Stimulated activated CD4-positive, alpha-beta T cell treated with anti-CD3 and anti-CD28 coated beads, Interleukin-2, amount 100 ng/mL, for 24 hours (primary cell): ENCODE results near the gene CAMK2A.

Source experiments
- DNase-seq, 2 donors: peaks; one replicate each; pipeline ENCODE4 v3.0.0-alpha.2; 2020

CAMK2A gene

GRCh38 chr5:150289551-150290390 lies at the start of gene CAMK2A:
Gene CAMK2A (minus strand): TSS chr5:150289773. CDS start chr5:150289625, 148 bp downstream.
- DNase-seq: no peak

- DNase-seq: no peak
These were observed 49.6 kb upstream of the CAMK2A start for GRCh38 chr5:150339165-150339564.

GRCh38 chr5:150338546-150338945 lies 49.0 kb upstream of the CAMK2A start:
- DNase-seq: no peak

GRCh38 chr5:150335778-150336177 lies 46.2 kb upstream of the CAMK2A start:
- DNase-seq: no peak

- no peak for DNase-seq
These were observed 43.8 kb upstream of the CAMK2A start for GRCh38 chr5:150333400-150333799.

- DNase-seq: no peak
These were observed 40.6 kb upstream of the CAMK2A start for GRCh38 chr5:150329881-150330876.

GRCh38 chr5:150329038-150329437 lies 39.5 kb upstream of the CAMK2A start:
- DNase-seq: no peak

GRCh38 chr5:150328515-150328914 lies 38.9 kb upstream of the CAMK2A start:
- DNase-seq: no peak

GRCh38 chr5:150327139-150327538 lies 37.6 kb upstream of the CAMK2A start:
- no peak for DNase-seq

- no peak for DNase-seq
These were observed 37.1 kb upstream of the CAMK2A start for GRCh38 chr5:150326707-150327106.

GRCh38 chr5:150325426-150325825 lies 35.9 kb upstream of the CAMK2A start:
- DNase-seq: no peak

GRCh38 chr5:150323819-150324218 lies 34.2 kb upstream of the CAMK2A start:
- DNase-seq: no peak

GRCh38 chr5:150323092-150323491 lies 33.5 kb upstream of the CAMK2A start:
- no peak for DNase-seq

GRCh38 chr5:150322202-150322601 lies 32.6 kb upstream of the CAMK2A start:
- no peak for DNase-seq

GRCh38 chr5:150321784-150322183 lies 32.2 kb upstream of the CAMK2A start:
- DNase-seq: no peak

GRCh38 chr5:150321211-150321610 lies 31.6 kb upstream of the CAMK2A start:
- no peak for DNase-seq

GRCh38 chr5:150320044-150320613 lies 30.6 kb upstream of the CAMK2A start:
- DNase-seq: no peak

- DNase-seq: no peak
These were observed 29.9 kb upstream of the CAMK2A start for GRCh38 chr5:150319484-150319790.

- no peak for DNase-seq
These were observed 29.3 kb upstream of the CAMK2A start for GRCh38 chr5:150318613-150319483.

- no peak for DNase-seq
These were observed 27.8 kb upstream of the CAMK2A start for GRCh38 chr5:150317048-150318003.

GRCh38 chr5:150316320-150316719 lies 26.7 kb upstream of the CAMK2A start:
- no peak for DNase-seq
